ENCODE results near the gene GATM. TPM values are rescaled to one million over a fixed set of nuclear protein-coding genes. Genes with fewer than 3 reads are reported as not detected.

GATM gene
- total and polyA plus RNA-seq, 2 of the 8 experiments (the other 6 are each of a cell fraction or from before 2014, with no cell fraction given): 10.2 to 15.1 TPM

GRCh38 chr15:45387380-45388007, 9.2 kb upstream of the GATM start:
- WGBS, 2 experiments (ENCODE audit: extremely low coverage in 1 of 2, insufficient coverage in 1 of 2, insufficient read length in 1 of 2, insufficient replicate concordance in 2 of 2, low coverage in 1 of 2, low lambda C conversion rate in 2 of 2, missing lambda C conversion rate in 1 of 2): 83% methylated on average over 1 of the region's 1 CpG; no CpG with 5 or more reads in 1 of the 2 experiments
- H3K56ac ChIP-seq (replicated peaks; ENCODE audit: insufficient read length, low read depth, low read length): no peak overlapping the region
- no peak for DNase-seq (ENCODE audit: low read depth in 1 of 2, low spot score in 2 of 2)
- no peak overlapping the region for H3K4me2 ChIP-seq (ENCODE audit: insufficient read depth in 1 of 2, low read depth in 2 of 2, low read length in 2 of 2)
- no peaks in the 10 kb centered on the region for H3K9me3 ChIP-seq (ENCODE audit: insufficient read depth in 2 of 2, low read depth in 1 of 2, low read length in 1 of 2)
- no peaks in the 10 kb centered on the region for H3K4me1 ChIP-seq (replicated peaks in 1 of 4; ENCODE audit: control insufficient read depth in 3 of 4, insufficient read depth in 4 of 4, low read length in 3 of 4)
- H2BK15ac ChIP-seq (ENCODE audit: low read length): no peak overlapping the region
- no peak overlapping the region for H4K91ac ChIP-seq (replicated peaks; ENCODE audit: insufficient read length, low read length)
- CTCF ChIA-PET (ENCODE audit: partially characterized antibody): interaction anchor here (1.1 to 8.7 kb wide), 2 partner anchors 10 to 11 kb away, joined by 4 to 60 read pairs; no protein-coding TSS in a partner anchor
- H3K27me3 ChIP-seq (replicated peaks in 1 of 4; ENCODE audit: control insufficient read depth in 3 of 4, extremely low read depth in 1 of 4, insufficient read depth in 3 of 4, low read length in 3 of 4): 0 out of 7 replicates have a peak, but pooled peaks cover 0 to 5% (median 0%) of the 10 kb centered on the region in 4 experiments
- no peak overlapping the region for H4K8ac ChIP-seq (ENCODE audit: extremely low read depth, insufficient read depth, low read length)
- no peak overlapping the region for H2AK5ac ChIP-seq (ENCODE audit: low read depth, low read length)
- no peaks in the 10 kb centered on the region for H3K79me1 ChIP-seq (ENCODE audit: low read depth, low read length)
- H2BK20ac ChIP-seq (ENCODE audit: low read length): no peak overlapping the region
- no peaks in the 10 kb centered on the region for H3K36me3 ChIP-seq (ENCODE audit: control insufficient read depth in 2 of 4, insufficient read depth in 4 of 4, low read length in 3 of 4)
- no peaks in the 10 kb centered on the region for H3K79me2 ChIP-seq (ENCODE audit: control insufficient read depth in 1 of 2, insufficient read depth in 2 of 2, low read length in 2 of 2)
- no peak overlapping the region for H3K4ac ChIP-seq (replicated peaks; ENCODE audit: insufficient read length, low read depth, low read length)
- H3K23ac ChIP-seq (ENCODE audit: insufficient read length): no peak overlapping the region
- no peak overlapping the region for H2AFZ ChIP-seq (ENCODE audit: low read length)
- H3K9ac ChIP-seq (replicated peaks in 1 of 4; ENCODE audit: extremely low read depth in 1 of 4, low read depth in 3 of 4, low read length in 3 of 4): no peak overlapping the region
- no peak overlapping the region for H3K18ac ChIP-seq (ENCODE audit: extremely low read depth, low read length)
- TF ChIP-seq EP300 (IDR thresholded peaks at IDR 0.05; ENCODE audit: borderline replicate concordance in 1 of 2, low read depth in 2 of 2, low read length in 2 of 2): no peak
- TF ChIP-seq CBX8 (IDR thresholded peaks at IDR 0.05; ENCODE audit: borderline replicate concordance, low read depth, low read length): no peak
- POLR2A ChIA-PET (ENCODE audit: partially characterized antibody): no interaction called here
- H3K4me3 ChIP-seq (ENCODE audit: extremely low read depth in 1 of 4, insufficient read depth in 2 of 4, low read depth in 3 of 4, low read length in 4 of 4): no peak overlapping the region
- no peak overlapping the region for H2BK120ac ChIP-seq (replicated peaks; ENCODE audit: low read depth, low read length)
- no peaks in the 10 kb centered on the region for H3K23me2 ChIP-seq (ENCODE audit: low read depth, low read length)
- H3K14ac ChIP-seq (ENCODE audit: insufficient read length): no peak overlapping the region
- no peaks in the 10 kb centered on the region for H4K20me1 ChIP-seq (replicated peaks in 1 of 2; ENCODE audit: control insufficient read depth in 1 of 2, insufficient read depth in 2 of 2, low read length in 2 of 2)
- no peak overlapping the region for H4K5ac ChIP-seq (ENCODE audit: insufficient read length, low read depth, low read length)
- no peak overlapping the region for H2BK12ac ChIP-seq (ENCODE audit: low read depth, low read length)
- no peak overlapping the region for H2BK5ac ChIP-seq (ENCODE audit: low read depth, low read length)
- no peak overlapping the region for H3K27ac ChIP-seq (ENCODE audit: low read depth, low read length)
- no peak for FAIRE-seq

Measured in H1 (cell line).